Small intestine (tissue), 7 donors: ENCODE results near the gene GALNT5. TPM values are rescaled to one million over a fixed set of nuclear protein-coding genes. Genes with fewer than 3 reads are reported as not detected.
"Not testable (repeated sequence)": the region's sequence is repeated elsewhere in the genome, so short reads cannot be mapped to it uniquely, and the experiment has no call there.

Source experiments
- DNase-seq, 2 donors: peaks; one replicate each; pipeline versions ENCODE4 v3.0.0 to v3.0.0-alpha.2; 2013
- FAIRE-seq: peaks from 2 replicates; lab custom pipeline; 2012; peaks lifted over from hg19 to GRCh38; lab: Jason Lieb, UNC
- H3K27ac ChIP-seq, 3 donors: one replicate each; pipeline ENCODE4 v1.5.1; 2013; ENCODE audit warnings: low read length in 2 of 3, mild to moderate bottlenecking in 2 of 3, control low read depth in 1 of 3, inconsistent platforms in 1 of 3, low read depth in 1 of 3, moderate library complexity in 1 of 3
- H3K27me3 ChIP-seq, 3 donors: one replicate each; pipeline ENCODE4 v1.6.1; 2013; ENCODE audit warnings: low read length in 3 of 3, inconsistent platforms in 1 of 3; ENCODE audit not compliant: control insufficient read depth in 3 of 3, insufficient read depth in 3 of 3
- H3K36me3 ChIP-seq, 3 donors: one replicate each; pipeline ENCODE4 v1.6.1; 2013; ENCODE audit warnings: low read length in 3 of 3, inconsistent platforms in 1 of 3, low read depth in 1 of 3, mild to moderate bottlenecking in 1 of 3, moderate library complexity in 1 of 3; ENCODE audit not compliant: control insufficient read depth in 3 of 3, insufficient read depth in 2 of 3
- H3K4me1 ChIP-seq, 3 donors: one replicate each; pipeline ENCODE4 v1.6.1; 2013; ENCODE audit warnings: low read length in 2 of 3, inconsistent platforms in 1 of 3, low read depth in 1 of 3, mild to moderate bottlenecking in 1 of 3, moderate library complexity in 1 of 3; ENCODE audit not compliant: control insufficient read depth in 3 of 3, insufficient read depth in 2 of 3
- H3K4me3 ChIP-seq, 3 donors: one replicate each; pipeline ENCODE4 v1.5.1; 2013; ENCODE audit warnings: low read length in 3 of 3, control low read depth in 1 of 3, inconsistent platforms in 1 of 3, low read depth in 1 of 3, mild to moderate bottlenecking in 1 of 3, moderate library complexity in 1 of 3
- H3K9me3 ChIP-seq, 2 donors: one replicate each; pipeline ENCODE4 v1.6.1; 2013; ENCODE audit warnings: low read depth in 1 of 2, low read length in 1 of 2; ENCODE audit not compliant: control insufficient read depth in 2 of 2, insufficient read depth in 1 of 2
- WGBS, 3 donors: extraction: QIAGEN DNeasy Blood & Tissue Kit; methylation state at CpG; one replicate each; pipeline ENCODE4 v1.1.7; 2013; 5-methylcytosine and 5-hydroxymethylcytosine counted together
- polyA plus RNA-seq, 4 donors: library from polyadenylated mRNA; stranded (reverse) in 3 of 4; unstranded in 1 of 4; fragments of 200-250 nt in 3 of 4; fragments of 120-200 nt in 1 of 4; gene quantifications; one replicate each; pipeline versions ENCODE4 v1.2.1 to v1.2.3, GENCODE V29; 2013
- donor health status: healthy with polysubstance abuse.
- donor health status: control.
- donor health status: control.
- donor health status: Bipolar disorder and iron deficiency.
- donor health status: healthy.

GALNT5 gene
- polyA plus RNA-seq, 4 donors, result 0.67 to 29.2 (median 2.3) TPM

DNA sequence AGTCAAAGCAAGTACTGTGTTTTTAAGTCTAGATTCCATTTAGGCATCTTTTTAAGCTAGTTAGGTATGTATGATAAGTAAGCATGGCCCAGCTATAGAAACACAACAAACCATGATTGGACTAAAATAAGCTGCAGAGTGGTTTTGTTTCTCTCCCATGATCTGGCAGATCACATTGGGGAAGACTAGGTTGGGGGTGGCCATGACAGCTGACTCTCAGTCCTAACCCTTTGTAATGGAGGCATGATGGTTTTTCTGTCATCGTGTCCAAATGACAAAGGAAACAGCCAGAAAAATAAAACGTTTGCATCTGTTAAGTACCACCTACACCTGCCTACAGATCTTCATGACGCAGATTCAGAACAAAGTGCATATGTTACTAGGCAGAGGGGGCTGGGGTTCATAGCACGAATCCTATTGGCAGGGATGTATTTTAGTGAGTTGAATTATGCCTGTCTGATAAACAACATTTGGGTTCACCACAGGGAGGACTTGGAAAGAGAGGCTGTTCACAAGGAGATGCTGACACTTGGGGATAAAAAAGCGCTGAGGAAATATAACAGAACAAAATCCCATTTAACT is 33.8 kb upstream of the GALNT5 start:
- FAIRE-seq (no peak), DNase-seq (no peak)
- Histone ChIP-seq H3K27me3 (no peaks in the 10 kb centered on the region), H3K27ac (no peak overlapping the region), H3K4me3 (no peak overlapping the region), H3K9me3 (no peaks in the 10 kb centered on the region), H3K4me1 (no peaks in the 10 kb centered on the region), H3K36me3 (no peaks in the 10 kb centered on the region)
- 76 to 80% (median 77%) methylated on average over 5 of the region's 5 CpGs for WGBS, 3 donors

DNA sequence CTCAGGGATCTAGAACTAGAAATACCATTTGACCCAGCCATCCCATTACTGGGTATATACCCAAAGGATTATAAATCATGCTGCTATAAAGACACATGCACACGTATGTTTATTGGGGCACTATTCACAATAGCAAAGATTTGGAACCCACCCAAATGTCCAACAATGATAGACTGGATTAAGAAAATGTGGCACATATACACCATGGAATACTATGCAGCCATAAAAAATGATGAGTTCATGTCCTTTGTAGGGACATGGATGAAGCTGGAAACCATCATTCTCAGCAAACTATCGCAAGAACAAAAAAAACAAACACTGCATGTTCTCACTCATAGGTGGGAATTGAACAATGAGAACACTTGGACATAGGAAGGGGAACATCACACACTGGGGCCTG is 33.1 kb upstream of the GALNT5 start:
- H3K27ac ChIP-seq, FAIRE-seq, H3K4me1 ChIP-seq, H3K9me3 ChIP-seq, H3K27me3 ChIP-seq, H3K4me3 ChIP-seq, DNase-seq, H3K36me3 ChIP-seq: not testable (repeated sequence)
- WGBS, 3 donors, result 74 to 89% (median 81%) methylated on average over 2 of the region's 2 CpGs

DNA sequence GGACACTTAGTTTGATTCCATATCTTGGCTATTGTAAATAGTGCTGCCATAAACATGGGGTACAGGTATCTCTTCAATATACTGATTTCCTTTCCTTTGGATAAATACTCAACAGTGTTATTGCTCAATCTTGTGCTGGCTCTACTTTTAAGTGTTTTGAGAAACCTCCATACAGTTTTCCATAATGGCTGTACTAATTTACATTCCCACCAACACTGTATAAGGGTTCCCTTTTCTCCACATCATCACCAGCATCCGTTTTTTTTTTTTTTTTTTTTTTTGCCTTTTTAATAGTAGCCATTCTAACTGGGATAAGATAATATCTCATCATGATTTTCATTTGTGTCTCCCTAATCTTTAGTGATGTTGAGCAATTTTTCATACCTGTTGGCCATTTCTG is 29.9 kb upstream of the GALNT5 start:
- Histone ChIP-seq H3K9me3 (no peaks in the 10 kb centered on the region), H3K4me1 (no peaks in the 10 kb centered on the region), H3K27me3 (no peaks in the 10 kb centered on the region), H3K4me3 (no peak overlapping the region), H3K27ac (no peak overlapping the region), H3K36me3 (no peaks in the 10 kb centered on the region)
- no peak for FAIRE-seq
- 75 to 86% (median 84%) methylated on average over 1 of the region's 1 CpG for WGBS, 3 donors
- DNase-seq, result no peak

DNA sequence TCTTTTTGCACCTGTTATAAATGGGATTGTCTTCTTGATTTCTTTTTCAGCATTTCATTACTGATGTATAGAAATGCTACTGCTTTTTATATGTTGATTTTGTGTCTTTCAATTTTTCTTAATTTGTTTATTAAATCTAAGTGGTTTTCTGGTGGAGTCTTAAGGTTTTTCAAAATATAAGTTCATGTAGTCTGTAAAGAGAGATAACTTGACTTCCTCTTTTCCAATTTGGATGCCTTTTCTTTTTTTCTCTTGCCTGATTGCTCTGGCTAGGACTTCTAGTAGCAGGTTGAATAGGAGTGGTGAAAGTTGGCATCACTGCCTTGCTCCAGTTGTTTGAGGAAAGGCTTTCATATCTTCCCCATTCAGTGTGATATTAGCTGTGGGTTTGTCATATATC is 28.6 kb upstream of the GALNT5 start:
- no peak for FAIRE-seq
- Histone ChIP-seq H3K27me3 (no peaks in the 10 kb centered on the region), H3K9me3 (peaks cover 0 to 3% of the 10 kb centered on the region in 2 donors), H3K27ac (no peak overlapping the region), H3K4me1 (no peaks in the 10 kb centered on the region), H3K36me3 (no peaks in the 10 kb centered on the region), H3K4me3 (no peak overlapping the region)
- no peak for DNase-seq

DNA sequence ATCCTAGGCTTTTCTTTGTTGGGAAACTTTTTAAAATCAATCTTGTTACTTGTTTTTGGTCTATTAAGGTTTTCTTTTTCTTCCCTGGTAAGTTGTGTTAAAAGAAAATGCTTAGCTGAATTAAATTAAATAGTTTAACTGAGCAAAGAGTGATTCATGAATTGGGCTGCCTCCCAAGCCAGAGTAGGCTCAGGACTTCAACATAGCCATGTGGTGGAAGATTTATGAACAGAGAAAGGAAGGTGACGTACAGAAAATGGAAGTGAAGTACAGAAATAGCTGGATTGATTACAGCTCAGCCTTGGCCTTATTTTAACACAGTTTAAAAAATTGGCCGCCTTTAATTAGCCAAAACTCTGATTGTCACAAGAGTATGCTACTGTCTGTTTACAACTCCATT is 27.9 kb upstream of the GALNT5 start:
- FAIRE-seq, result no peak

DNA sequence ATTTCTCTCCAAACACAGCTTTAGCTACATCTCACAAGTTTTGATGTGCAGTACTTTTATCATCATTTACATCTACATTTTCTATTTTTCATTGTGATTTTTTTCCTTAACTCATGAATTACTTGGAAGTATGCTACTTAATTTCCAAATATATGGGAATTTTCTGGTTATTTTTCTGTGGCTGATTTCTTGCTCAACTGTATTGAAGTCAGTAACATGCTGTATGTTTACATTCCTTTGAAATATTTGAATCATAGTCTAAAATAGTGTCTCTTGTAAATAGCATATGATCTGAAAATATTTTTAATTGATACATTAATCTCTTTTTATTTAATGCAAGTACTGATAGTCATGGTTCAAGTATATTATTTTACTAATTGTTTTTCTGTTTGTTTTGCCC is 26.0 kb upstream of the GALNT5 start:
- no peak for DNase-seq
- Histone ChIP-seq H3K27me3 (no peaks in the 10 kb centered on the region), H3K4me1 (no peaks in the 10 kb centered on the region), H3K36me3 (no peaks in the 10 kb centered on the region), H3K9me3 (peaks cover 0 to 3% of the 10 kb centered on the region in 2 donors), H3K27ac (no peak overlapping the region), H3K4me3 (no peak overlapping the region)
- FAIRE-seq, result no peak

More for the DNA sequence above, 27.9 kb upstream of the GALNT5 start:
- H3K4me1 ChIP-seq, result no peaks in the 10 kb centered on the region
- H3K36me3 ChIP-seq, result no peaks in the 10 kb centered on the region
- DNase-seq, result no peak
- 83 to 87% (median 86%) methylated on average over 2 of the region's 2 CpGs for WGBS, 3 donors
- peaks cover 0 to 3% of the 10 kb centered on the region in 2 donors for H3K9me3 ChIP-seq
- no peak overlapping the region for H3K4me3 ChIP-seq
- no peaks in the 10 kb centered on the region for H3K27me3 ChIP-seq
- no peak overlapping the region for H3K27ac ChIP-seq

DNA sequence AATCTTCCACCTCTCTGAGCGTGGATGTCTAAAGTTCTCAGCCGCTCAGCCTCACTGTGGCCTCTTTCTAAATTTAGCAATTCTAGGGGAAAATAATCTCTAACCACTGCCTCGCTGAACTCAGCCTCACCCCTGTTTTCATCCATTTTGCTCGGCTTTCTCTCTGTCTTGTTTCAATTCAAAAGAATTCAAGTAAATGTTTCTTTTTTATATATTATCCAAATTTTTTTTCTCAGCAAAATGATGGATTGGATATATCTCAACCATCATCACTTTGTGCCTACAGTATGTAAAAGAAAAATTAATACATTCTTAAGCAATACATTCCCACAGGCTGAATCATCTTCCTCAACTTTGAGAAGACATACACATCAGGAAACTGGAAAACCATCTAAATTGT is 24.0 kb upstream of the GALNT5 start:
- FAIRE-seq (no peak), DNase-seq (no peak)
- no peak overlapping the region for H3K4me3 ChIP-seq
- H3K27ac ChIP-seq, result no peak overlapping the region
- no peaks in the 10 kb centered on the region for H3K36me3 ChIP-seq
- H3K4me1 ChIP-seq, result no peaks in the 10 kb centered on the region
- WGBS, 3 donors, result 85 to 90% (median 88%) methylated on average over 4 of the region's 4 CpGs
- H3K27me3 ChIP-seq, result no peaks in the 10 kb centered on the region
- peaks cover 0 to 3% of the 10 kb centered on the region in 2 donors for H3K9me3 ChIP-seq

DNA sequence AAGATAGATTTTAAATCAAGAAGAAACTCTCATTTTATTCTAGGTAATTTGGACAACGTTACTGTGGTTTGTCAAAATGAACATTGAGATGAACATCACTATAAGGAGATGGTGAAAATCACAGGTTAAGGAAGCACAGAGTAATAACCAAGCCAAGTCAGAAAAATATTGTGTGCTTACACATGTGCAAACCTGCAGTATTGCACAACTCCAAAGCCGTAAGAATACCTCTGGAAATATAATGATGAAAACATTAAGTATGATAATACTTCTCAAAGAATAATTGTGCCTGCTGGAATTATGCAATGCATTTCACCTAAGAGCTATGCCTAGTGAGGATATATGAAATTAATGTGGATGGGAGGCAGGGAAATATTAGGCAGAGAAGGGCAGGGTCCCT is 21.1 kb upstream of the GALNT5 start:
- DNase-seq (no peak), FAIRE-seq (no peak)
- Histone ChIP-seq H3K27ac (no peak overlapping the region), H3K9me3 (peaks cover 0 to 3% of the 10 kb centered on the region in 2 donors), H3K4me1 (no peaks in the 10 kb centered on the region), H3K36me3 (no peaks in the 10 kb centered on the region), H3K27me3 (no peaks in the 10 kb centered on the region), H3K4me3 (no peak overlapping the region)
- whole genome bisulfite sequencing, 3 donors, result 77 to 80% (median 77%) methylated on average over 2 of the region's 2 CpGs

DNA sequence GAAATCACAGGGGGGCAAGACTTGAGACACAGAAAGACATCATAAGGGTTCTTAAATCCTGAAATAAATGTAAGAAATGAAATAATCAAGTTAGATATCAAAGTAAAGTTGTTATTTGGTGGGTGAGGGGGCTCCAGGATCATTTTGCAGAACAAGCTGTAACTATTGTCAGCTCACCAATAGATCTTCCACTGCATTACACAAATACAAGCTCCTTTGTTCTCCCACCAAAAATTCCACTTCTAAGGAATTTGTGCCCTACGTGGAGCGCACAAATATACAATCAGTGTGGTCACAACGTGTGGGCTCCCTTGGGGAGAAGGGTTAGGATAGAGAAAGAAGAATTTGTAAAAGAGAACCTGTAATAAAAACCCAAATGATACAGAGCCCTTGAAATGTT is 19.2 kb upstream of the GALNT5 start:
- DNase-seq (no peak), FAIRE-seq (no peak)
- no peak overlapping the region for H3K4me3 ChIP-seq
- no peaks in the 10 kb centered on the region for H3K36me3 ChIP-seq
- H3K9me3 ChIP-seq, result peaks cover 0 to 2% of the 10 kb centered on the region in 2 donors
- no peaks in the 10 kb centered on the region for H3K27me3 ChIP-seq
- no peak overlapping the region for H3K27ac ChIP-seq
- WGBS, 3 donors, result 77 to 88% (median 78%) methylated on average over 3 of the region's 3 CpGs
- no peaks in the 10 kb centered on the region for H3K4me1 ChIP-seq
